Mononuclear cell (primary cell): Measurements from ENCODE around the gene FAM120A. TPM values are rescaled to one million over a fixed set of nuclear protein-coding genes. Genes with fewer than 3 reads are reported as not detected.

ENCODE experiments used
- H3K27me3 ChIP-seq: 2 replicates; pipeline ENCODE4 v1.6.0; 2011; ENCODE audit warnings: low read length, control low read depth; ENCODE audit not compliant: insufficient read depth
- H3K4me1 ChIP-seq: 2 replicates; pipeline ENCODE4 v1.5.1; 2011; ENCODE audit warnings: mild to moderate bottlenecking, low read length, control low read depth; ENCODE audit not compliant: insufficient read depth
- H3K4me3 ChIP-seq: 2 replicates; pipeline ENCODE4 v1.5.1; 2011; ENCODE audit warnings: mild to moderate bottlenecking, low read length, moderate library complexity
- H3K9me3 ChIP-seq: 2 replicates; pipeline ENCODE4 v1.5.1; 2011; ENCODE audit warnings: low read depth, mild to moderate bottlenecking, control low read depth, low read length
- total RNA-seq: library from RNA; depleted of rRNA; stranded (reverse); fragments of >200 nt; gene quantifications from one replicate; pipeline ENCODE4 v1.2.3, GENCODE V29; 2012

FAM120A gene
- total RNA-seq, 1 donor = 90.6 TPM

DNA sequence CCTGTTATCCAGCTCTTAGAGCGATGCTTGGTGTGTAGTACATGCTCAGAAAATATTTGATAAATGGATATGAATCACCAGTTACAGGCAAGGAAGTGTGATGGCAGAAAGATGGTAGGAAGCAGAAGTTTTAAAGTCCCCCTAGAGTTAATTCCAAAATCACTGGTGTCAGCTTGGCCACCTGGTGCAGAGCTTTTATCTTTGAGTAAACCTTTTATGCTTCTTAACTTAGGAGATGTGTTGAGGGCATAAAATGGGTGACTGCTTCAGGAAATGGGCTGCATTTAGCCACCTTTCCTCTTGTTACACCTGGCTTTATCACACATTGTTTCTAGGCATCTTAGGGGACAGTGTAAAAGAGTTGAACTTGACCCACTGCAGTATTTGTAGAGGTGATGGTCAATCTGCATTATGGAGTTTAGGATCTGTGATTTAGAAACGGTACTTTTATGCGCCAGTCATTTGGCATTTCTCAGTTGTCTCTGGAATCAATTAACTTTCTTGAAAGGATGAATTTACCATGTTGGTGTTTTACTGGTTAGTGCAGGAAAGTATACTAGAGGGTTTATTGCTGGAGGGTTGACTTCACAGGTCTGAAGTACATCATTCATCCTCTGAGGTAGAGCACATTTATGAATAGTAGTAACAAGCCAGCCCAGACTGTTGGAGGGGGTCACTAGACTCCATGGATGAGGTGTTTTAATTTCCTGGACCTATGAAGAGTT, 9.4 kb downstream of the FAM120A start:
- peaks cover 75% of the 10 kb centered on the region for H3K4me1 ChIP-seq

GRCh38 chr9:93461414-93461743, 9.9 kb downstream of the FAM120A start:
- H3K4me1 ChIP-seq = peaks cover 77% of the 10 kb centered on the region
- no peaks in the 10 kb centered on the region for H3K27me3 ChIP-seq

More for the DNA sequence above, 9.4 kb downstream of the FAM120A start:
- no peaks in the 10 kb centered on the region for H3K27me3 ChIP-seq
- no peaks in the 10 kb centered on the region for H3K9me3 ChIP-seq
- no peak overlapping the region for H3K4me3 ChIP-seq

DNA sequence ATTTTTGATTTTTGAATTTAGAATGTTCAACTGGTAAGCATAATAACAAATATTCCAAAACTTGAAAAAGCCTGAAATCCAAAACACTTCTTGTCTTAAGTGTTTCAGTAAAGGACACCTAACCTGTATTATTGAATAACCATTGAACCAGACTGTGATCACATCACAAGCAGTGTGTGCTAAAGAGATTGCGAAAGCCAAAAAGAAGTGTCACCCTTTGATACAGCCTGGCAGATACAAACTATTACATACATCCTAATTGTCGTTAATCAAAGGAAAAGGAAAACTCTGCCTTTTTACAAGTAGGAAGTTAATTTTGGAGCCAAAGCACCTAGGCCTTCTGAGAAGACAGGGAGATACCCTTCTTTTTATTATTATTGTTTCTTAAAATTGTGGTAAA, 10.3 kb downstream of the FAM120A start:
- no peaks in the 10 kb centered on the region for H3K9me3 ChIP-seq
- H3K27me3 ChIP-seq = no peaks in the 10 kb centered on the region
- H3K4me1 ChIP-seq = peaks cover 78% of the 10 kb centered on the region
- H3K4me3 ChIP-seq = no peak overlapping the region

More at GRCh38 chr9:93461414-93461743, 9.9 kb downstream of the FAM120A start:
- Histone ChIP-seq H3K4me3 (no peak overlapping the region), H3K9me3 (no peaks in the 10 kb centered on the region)

- Histone ChIP-seq H3K4me3 (no peak overlapping the region), H3K4me1 (peaks cover 80% of the 10 kb centered on the region)
These were observed 12.3 kb downstream of the FAM120A start for GRCh38 chr9:93463638-93464248.

DNA sequence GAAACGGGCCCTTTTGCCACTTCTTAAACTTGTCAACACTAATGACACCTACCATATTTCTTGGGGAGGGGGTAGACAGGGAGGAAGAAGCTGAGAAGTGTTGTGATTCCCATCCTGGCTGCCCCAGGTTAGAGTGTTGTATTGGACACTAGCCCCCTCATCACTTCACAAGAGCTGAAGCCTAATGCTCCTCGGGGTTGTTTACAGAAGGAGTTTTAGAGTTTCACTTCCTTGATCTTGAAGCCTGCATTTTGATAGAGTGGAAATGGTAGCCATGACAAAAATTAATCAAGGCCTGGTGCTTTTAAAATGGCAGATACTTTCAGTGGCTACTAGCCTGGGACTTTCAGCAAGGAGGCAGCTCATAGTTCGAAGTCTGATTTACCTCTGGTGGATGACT, 12.9 kb downstream of the FAM120A start:
- H3K4me1 ChIP-seq = peaks cover 78% of the 10 kb centered on the region
- no peaks in the 10 kb centered on the region for H3K27me3 ChIP-seq
- no peaks in the 10 kb centered on the region for H3K9me3 ChIP-seq
- no peak overlapping the region for H3K4me3 ChIP-seq

More at GRCh38 chr9:93463638-93464248, 12.3 kb downstream of the FAM120A start:
- Histone ChIP-seq H3K9me3 (no peaks in the 10 kb centered on the region), H3K27me3 (no peaks in the 10 kb centered on the region)

DNA sequence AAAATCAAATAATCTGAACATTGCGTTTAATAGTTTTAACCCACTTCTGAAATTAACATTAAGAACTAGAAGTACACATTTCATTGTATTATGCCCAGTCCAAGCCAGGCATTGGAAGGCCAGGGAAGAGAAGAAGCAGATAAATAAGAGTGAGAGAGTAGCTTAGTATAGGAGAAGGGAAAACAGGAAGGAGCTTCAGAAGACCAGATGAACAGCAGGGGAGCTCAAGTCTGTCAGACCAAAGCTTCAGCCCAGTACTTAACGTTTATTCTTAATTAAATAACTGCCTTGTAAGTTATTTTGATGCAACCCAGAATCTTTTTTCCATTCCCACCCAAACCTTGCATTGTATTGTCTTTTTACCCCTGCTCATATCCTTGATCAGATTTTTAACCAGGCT, 13.4 kb downstream of the FAM120A start:
- H3K4me3 ChIP-seq = no peak overlapping the region
- peaks cover 76% of the 10 kb centered on the region for H3K4me1 ChIP-seq
- no peaks in the 10 kb centered on the region for H3K9me3 ChIP-seq

DNA sequence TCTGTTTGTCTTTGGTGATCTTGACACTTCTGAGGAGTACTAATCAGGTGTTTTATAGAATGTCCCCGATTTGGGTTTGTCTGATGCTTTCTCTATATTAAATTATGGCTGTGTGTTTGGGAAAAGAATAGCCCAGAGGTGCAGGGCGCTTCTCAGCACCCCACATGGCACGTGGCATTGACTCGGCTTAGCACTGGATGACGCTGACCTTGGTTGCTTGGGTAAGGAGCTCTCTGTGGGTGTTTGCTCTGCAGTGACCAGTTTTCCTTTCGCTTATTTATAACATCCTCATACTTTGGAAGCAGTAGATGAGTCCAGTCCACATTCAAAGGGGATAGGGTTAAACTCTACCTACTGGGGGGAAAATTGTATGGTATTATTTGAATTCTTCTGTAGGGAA, 14.4 kb downstream of the FAM120A start:
- no peak overlapping the region for H3K4me3 ChIP-seq

More for the DNA sequence above, 13.4 kb downstream of the FAM120A start:
- no peaks in the 10 kb centered on the region for H3K27me3 ChIP-seq

DNA sequence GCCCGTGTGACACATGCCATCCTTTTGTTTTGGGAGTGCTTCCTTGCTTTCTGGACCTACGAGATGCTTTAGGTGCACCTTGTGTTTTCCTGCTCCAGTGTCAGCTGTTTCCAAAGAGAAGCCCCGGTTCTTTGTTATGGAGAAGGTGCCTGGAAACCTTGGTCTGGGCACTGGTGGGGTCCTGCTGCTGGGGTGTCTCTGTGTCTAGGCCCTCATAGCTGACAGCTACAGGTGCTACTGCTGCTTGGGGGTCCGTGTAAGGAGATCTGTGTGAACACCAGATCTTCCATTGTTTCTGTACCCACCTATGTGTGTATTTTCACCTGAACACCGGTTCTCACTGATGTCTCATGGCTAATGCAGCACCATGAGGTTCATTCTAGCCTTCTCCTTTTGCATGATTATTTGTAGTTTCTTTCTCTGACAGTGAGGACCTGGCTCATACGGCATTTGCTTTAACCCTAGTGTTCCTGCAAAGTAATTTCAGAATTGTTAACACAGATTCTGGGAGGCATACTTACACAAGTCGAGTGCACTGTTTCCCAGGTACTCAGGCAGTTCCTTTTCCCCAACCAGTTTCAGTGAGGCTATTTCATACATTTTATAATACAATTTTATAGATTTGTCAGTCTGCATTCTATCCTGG, 15.1 kb downstream of the FAM120A start:
- Histone ChIP-seq H3K27me3 (no peaks in the 10 kb centered on the region), H3K9me3 (no peaks in the 10 kb centered on the region), H3K4me3 (no peak overlapping the region), H3K4me1 (peaks cover 65% of the 10 kb centered on the region)

More for the DNA sequence above, 14.4 kb downstream of the FAM120A start:
- peaks cover 69% of the 10 kb centered on the region for H3K4me1 ChIP-seq
- H3K27me3 ChIP-seq = no peaks in the 10 kb centered on the region
- H3K9me3 ChIP-seq = no peaks in the 10 kb centered on the region

DNA sequence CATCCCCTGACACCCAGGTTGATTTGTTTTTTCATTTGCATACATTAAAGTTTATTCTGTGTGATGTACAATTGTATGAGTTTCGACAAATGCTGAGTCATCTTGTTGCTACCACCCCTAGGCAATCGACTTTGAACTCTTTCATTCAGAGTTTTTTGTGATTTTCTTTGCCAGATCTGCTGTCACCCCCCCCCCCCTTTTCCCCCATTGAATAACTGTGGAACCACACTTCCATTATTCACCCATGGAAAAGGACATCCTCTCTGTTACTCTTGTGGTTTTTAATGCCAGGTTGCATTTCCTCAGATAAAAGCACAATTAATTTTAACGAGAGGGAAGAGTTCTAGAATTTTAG, 15.6 kb downstream of the FAM120A start:
- Histone ChIP-seq H3K9me3 (no peaks in the 10 kb centered on the region), H3K27me3 (no peaks in the 10 kb centered on the region), H3K4me3 (no peak overlapping the region), H3K4me1 (peaks cover 61% of the 10 kb centered on the region)

- H3K27me3 ChIP-seq = no peaks in the 10 kb centered on the region
- H3K4me1 ChIP-seq = peaks cover 57% of the 10 kb centered on the region
- no peak overlapping the region for H3K4me3 ChIP-seq
- H3K9me3 ChIP-seq = no peaks in the 10 kb centered on the region
These were observed 16.0 kb downstream of the FAM120A start for GRCh38 chr9:93467462-93467861.

GRCh38 chr9:93468763-93469456, 17.4 kb downstream of the FAM120A start:
- Histone ChIP-seq H3K27me3 (no peaks in the 10 kb centered on the region), H3K4me3 (no peak overlapping the region), H3K4me1 (peaks cover 47% of the 10 kb centered on the region), H3K9me3 (no peaks in the 10 kb centered on the region)

DNA sequence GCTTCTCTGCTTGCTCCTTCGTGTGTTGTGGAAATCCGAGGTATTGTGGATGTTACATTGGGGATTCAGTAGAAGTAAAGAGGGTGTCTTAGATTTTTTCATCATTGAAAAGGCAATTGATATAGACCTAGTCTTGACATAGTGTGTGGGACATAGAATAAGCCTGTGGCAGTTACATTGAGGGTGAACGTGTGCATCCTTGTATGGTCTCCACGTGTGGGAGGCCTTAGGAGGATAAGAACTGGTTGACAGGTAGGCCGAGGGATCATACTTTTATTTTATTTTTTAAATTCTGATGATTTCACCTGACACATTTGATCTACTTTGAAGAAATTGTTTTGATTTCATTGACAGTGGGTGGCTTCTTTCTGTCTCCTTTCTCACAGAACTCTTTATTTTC, 18.9 kb downstream of the FAM120A start:
- H3K9me3 ChIP-seq = no peaks in the 10 kb centered on the region
- H3K4me1 ChIP-seq = peaks cover 36% of the 10 kb centered on the region
- no peaks in the 10 kb centered on the region for H3K27me3 ChIP-seq
- H3K4me3 ChIP-seq = no peak overlapping the region

GRCh38 chr9:93471124-93471523, 19.6 kb downstream of the FAM120A start:
- H3K4me3 ChIP-seq = no peak overlapping the region
- H3K4me1 ChIP-seq = peaks cover 29% of the 10 kb centered on the region
- no peaks in the 10 kb centered on the region for H3K9me3 ChIP-seq
- H3K27me3 ChIP-seq = no peaks in the 10 kb centered on the region

- peaks cover 7% of the 10 kb centered on the region for H3K4me1 ChIP-seq
- no peak overlapping the region for H3K4me3 ChIP-seq
- no peaks in the 10 kb centered on the region for H3K9me3 ChIP-seq
- no peaks in the 10 kb centered on the region for H3K27me3 ChIP-seq
These were observed 21.9 kb downstream of the FAM120A start for GRCh38 chr9:93473411-93473810.

GRCh38 chr9:93475108-93475507, 23.6 kb downstream of the FAM120A start:
- Histone ChIP-seq H3K4me1 (no peaks in the 10 kb centered on the region), H3K27me3 (no peaks in the 10 kb centered on the region), H3K9me3 (no peaks in the 10 kb centered on the region), H3K4me3 (no peak overlapping the region)
